ENCODE measurements around the gene COMMD1. TPM values are rescaled to one million over a fixed set of nuclear protein-coding genes. Genes with fewer than 3 reads are reported as not detected.
"Not testable (repeated sequence)": the region's sequence is repeated elsewhere in the genome, so short reads cannot be mapped to it uniquely, and the experiment has no call there.

The COMMD1 gene
- polyA plus RNA-seq, 2 of the 4 experiments (the other 2 are of a cell fraction): 54.1 to 57.3 TPM

DNA sequence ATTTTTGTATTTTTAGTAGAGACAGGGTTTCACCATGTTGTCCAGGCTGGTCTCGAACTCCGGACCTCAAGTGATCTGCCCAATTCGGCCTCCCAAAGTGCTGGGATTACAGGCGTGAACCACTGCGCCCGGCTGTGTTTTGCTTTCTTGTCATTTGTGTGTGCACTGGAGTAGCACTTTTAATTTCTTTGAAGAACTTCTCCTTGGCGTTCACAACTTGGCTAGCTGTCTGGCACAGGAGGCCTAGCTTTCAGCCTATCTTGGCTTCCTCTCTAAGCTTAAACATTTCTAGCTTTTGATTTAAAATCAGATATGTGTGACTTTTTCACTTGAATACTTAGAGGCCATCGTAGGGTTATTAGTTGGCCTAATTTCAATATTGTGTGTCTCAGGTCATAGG, 93.0 kb downstream of the COMMD1 start (continued):
- TF ChIP-seq HOXA7 (CRISPR knock-in tag; IDR thresholded peaks at IDR 0.05): no peak

DNA sequence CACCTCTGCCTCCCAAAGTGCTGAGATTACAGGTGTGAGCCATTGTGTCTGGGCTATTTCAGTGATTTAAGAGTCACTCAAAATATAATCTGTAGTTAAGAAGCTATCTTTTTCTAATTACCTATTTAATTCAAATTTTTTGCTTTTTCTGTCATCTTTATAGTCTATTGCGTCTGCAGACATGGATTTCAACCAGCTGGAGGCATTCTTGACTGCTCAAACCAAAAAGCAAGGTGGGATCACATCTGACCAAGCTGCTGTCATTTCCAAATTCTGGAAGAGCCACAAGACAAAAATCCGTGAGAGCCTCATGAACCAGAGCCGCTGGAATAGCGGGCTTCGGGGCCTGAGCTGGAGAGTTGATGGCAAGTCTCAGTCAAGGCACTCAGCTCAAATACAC, 95.1 kb downstream of the COMMD1 start:
- TF ChIP-seq, protein P1, sequence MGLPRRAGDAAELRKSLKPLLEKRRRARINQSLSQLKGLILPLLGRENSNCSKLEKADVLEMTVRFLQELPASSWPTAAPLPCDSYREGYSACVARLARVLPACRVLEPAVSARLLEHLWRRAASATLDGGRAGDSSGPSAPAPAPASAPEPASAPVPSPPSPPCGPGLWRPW (IDR thresholded peaks at IDR 0.05): no peak
- no peak for TF ChIP-seq NPAS2 (CRISPR knock-in tag; IDR thresholded peaks at IDR 0.05; ENCODE audit: borderline replicate concordance)
- TF ChIP-seq RARB (CRISPR knock-in tag; IDR thresholded peaks at IDR 0.05): no peak
- no peak for TF ChIP-seq MYC (IDR thresholded peaks at IDR 0.05; ENCODE audit: borderline replicate concordance, low read length)
- no peak for TF ChIP-seq EHMT2 (IDR thresholded peaks at IDR 0.05; ENCODE audit: low read depth)
- no peak for TF ChIP-seq HOXB13 (CRISPR knock-in tag; IDR thresholded peaks at IDR 0.05; ENCODE audit: low read depth)
- TF ChIP-seq, protein P2, sequence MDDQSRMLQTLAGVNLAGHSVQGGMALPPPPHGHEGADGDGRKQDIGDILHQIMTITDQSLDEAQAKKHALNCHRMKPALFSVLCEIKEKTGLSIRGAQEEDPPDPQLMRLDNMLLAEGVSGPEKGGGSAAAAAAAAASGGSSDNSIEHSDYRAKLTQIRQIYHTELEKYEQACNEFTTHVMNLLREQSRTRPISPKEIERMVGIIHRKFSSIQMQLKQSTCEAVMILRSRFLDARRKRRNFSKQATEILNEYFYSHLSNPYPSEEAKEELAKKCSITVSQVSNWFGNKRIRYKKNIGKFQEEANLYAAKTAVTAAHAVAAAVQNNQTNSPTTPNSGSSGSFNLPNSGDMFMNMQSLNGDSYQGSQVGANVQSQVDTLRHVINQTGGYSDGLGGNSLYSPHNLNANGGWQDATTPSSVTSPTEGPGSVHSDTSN (IDR thresholded peaks at IDR 0.05): no peak
- DNase-seq (ENCODE audit: low read depth in 1 of 2, low spot score in 1 of 2): no peak
- Histone ChIP-seq H3K4me1 (no peaks in the 10 kb centered on the region), H3K9me3 (no peaks in the 10 kb centered on the region), H3K4me3 (no peak overlapping the region), H3K27ac (no peak overlapping the region), H3K4me2 (no peak overlapping the region)
- ATAC-seq: no peak
- ChIA-PET POLR2A (no interaction called here), CTCF (interaction anchor here (0.7 to 2.2 kb wide), 3 partner anchors 13 to 411 kb away, joined by 4 to 5 read pairs (median 5); no protein-coding TSS in a partner anchor)
- no peak for FAIRE-seq
- WGBS (ENCODE audit: missing lambda C conversion rate): 93% methylated on average over 5 of the region's 5 CpGs

DNA sequence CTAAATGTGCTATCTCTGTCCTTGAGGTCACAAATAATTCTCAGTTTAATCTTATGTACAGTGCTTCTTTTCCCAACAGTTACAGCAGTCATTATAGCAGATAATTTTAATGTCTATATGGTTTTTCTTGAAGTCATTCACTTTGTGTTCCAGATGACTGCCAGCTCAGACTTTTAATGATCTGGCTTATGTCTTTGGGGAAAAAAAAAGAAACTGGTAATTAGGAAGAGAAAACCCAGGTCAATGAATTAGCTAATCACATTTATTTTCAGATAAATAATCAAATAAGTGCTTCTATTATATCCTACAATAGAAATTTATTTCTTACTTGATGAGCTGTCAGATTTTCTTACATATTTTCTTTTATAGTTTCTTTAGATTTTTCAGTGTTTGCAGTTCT, 96.0 kb downstream of the COMMD1 start:
- H3K4me3 ChIP-seq: no peak overlapping the region
- H3K27ac ChIP-seq: no peak overlapping the region
- no peaks in the 10 kb centered on the region for H3K9me3 ChIP-seq
- no peak overlapping the region for H3K4me2 ChIP-seq
- POLR2A ChIA-PET: no interaction called here
- CTCF ChIA-PET: interaction anchor here (2.2 kb wide), 1 partner anchor 14 kb away, joined by 5 read pairs; no protein-coding TSS in a partner anchor
- H3K4me1 ChIP-seq: no peaks in the 10 kb centered on the region
- TF ChIP-seq TFCP2L1 (CRISPR knock-in tag; IDR thresholded peaks at IDR 0.05) (no peak), MAZ (IDR thresholded peaks at IDR 0.05; ENCODE audit: borderline replicate concordance, low read depth, low read length) (no peak), RFX5 (IDR thresholded peaks at IDR 0.05) (no peak), MYC (IDR thresholded peaks at IDR 0.05; ENCODE audit: borderline replicate concordance, low read length) (no peak), RCOR1 (IDR thresholded peaks at IDR 0.05; ENCODE audit: low read depth, low read length) (no peak), SMC3 (IDR thresholded peaks at IDR 0.05) (no peak), ZC3H11A (IDR thresholded peaks at IDR 0.05) (no peak), RARB (CRISPR knock-in tag; IDR thresholded peaks at IDR 0.05) (no peak), ESRRA (IDR thresholded peaks at IDR 0.05; ENCODE audit: borderline replicate concordance, low read length) (no peak), HOXB13 (CRISPR knock-in tag; IDR thresholded peaks at IDR 0.05; ENCODE audit: low read depth) (no peak)
- TF ChIP-seq, protein P3, sequence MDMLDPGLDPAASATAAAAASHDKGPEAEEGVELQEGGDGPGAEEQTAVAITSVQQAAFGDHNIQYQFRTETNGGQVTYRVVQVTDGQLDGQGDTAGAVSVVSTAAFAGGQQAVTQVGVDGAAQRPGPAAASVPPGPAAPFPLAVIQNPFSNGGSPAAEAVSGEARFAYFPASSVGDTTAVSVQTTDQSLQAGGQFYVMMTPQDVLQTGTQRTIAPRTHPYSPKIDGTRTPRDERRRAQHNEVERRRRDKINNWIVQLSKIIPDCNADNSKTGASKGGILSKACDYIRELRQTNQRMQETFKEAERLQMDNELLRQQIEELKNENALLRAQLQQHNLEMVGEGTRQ (IDR thresholded peaks at IDR 0.05): no peak
- TF ChIP-seq, protein P2 (IDR thresholded peaks at IDR 0.05): no peak
- no peak for FAIRE-seq
- no peak for DNase-seq (ENCODE audit: low read depth in 1 of 2, low spot score in 1 of 2)
- ATAC-seq: no peak

DNA sequence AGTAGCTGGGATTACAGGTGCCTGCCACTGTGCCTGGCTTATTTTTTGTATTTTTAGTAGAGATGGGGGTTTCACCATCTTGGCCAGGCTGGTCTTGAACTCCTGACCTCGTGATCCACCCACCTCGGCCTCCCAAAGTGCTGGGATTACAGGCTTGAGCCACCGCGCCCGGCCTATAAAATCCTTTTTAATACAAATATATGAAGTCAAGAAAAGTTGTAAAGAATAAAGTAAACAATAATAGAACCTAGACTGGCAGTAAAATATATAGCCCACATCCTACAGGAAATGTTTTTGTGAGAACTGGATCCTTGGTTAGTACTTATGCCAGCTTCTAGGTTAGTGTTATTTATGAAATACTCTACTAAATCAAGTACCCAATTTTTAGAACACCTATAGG, 99.0 kb downstream of the COMMD1 start:
- CTCF ChIA-PET: not testable (repeated sequence)

More for the DNA sequence above, 99.0 kb downstream of the COMMD1 start:
- H3K27ac ChIP-seq; H3K9me3 ChIP-seq; H3K4me2 ChIP-seq; ATAC-seq; POLR2A ChIA-PET; FAIRE-seq; H3K4me1 ChIP-seq; H3K4me3 ChIP-seq; DNase-seq (ENCODE audit: low read depth in 1 of 2, low spot score in 1 of 2): not testable (repeated sequence)
- 92% methylated on average over 5 of the region's 5 CpGs for WGBS (ENCODE audit: missing lambda C conversion rate)
